OCI-LY1 (cell line): ENCODE data around the gene ESR1.

Experiments used
- H2AFZ ChIP-seq: fragments of 200-600 bp; sonication (generic), shearing (Covaris generic); 2 replicates; pipeline ENCODE4 v1.6.0; 2014; ENCODE audit warnings: antibody characterized with exemption, mild to moderate bottlenecking, low read length
- H3F3A ChIP-seq: fragments of 200-600 bp; sonication (generic), shearing (Covaris generic); 2 replicates; pipeline ENCODE4 v1.6.0; 2014; ENCODE audit warnings: mild to moderate bottlenecking, antibody characterized with exemption, low read length, moderate library complexity; ENCODE audit not compliant: insufficient read depth
- H3K27ac ChIP-seq: fragments of 200-600 bp; sonication (generic); 2 replicates; pipeline ENCODE4 v1.5.1; 2014; ENCODE audit warnings: low read length, mixed run types, mild to moderate bottlenecking, low read depth; ENCODE audit not compliant: poor library complexity, severe bottlenecking
- H3K27me3 ChIP-seq: fragments of 200-600 bp; sonication (generic); 2 replicates; pipeline ENCODE4 v1.6.0; 2014; ENCODE audit warnings: antibody characterized with exemption, mild to moderate bottlenecking, low read length, moderate library complexity; ENCODE audit not compliant: insufficient read depth
- H3K36me3 ChIP-seq: fragments of 200-600 bp; sonication (generic); 2 replicates; pipeline ENCODE4 v1.6.1; 2014; ENCODE audit warnings: mild to moderate bottlenecking, antibody characterized with exemption, low read length, moderate library complexity, mixed read lengths; ENCODE audit not compliant: insufficient read depth
- H3K4me1 ChIP-seq: fragments of 200-600 bp; sonication (generic); 2 replicates; pipeline ENCODE4 v1.5.1; 2014; ENCODE audit warnings: mild to moderate bottlenecking, low read length, moderate library complexity; ENCODE audit not compliant: insufficient read depth, severe bottlenecking
- H3K4me2 ChIP-seq: fragments of 200-600 bp; sonication (generic), shearing (Covaris generic); 2 replicates; pipeline ENCODE4 v1.6.1; 2014; ENCODE audit warnings: low read length
- H3K4me3 ChIP-seq: fragments of 200-600 bp; sonication (generic); 2 replicates; pipeline ENCODE4 v1.5.1; 2014; ENCODE audit warnings: low read length, low read depth, mild to moderate bottlenecking, mixed read lengths; ENCODE audit not compliant: poor library complexity, severe bottlenecking
- H3K79me2 ChIP-seq: fragments of 200-600 bp; shearing (Covaris generic); 2 replicates; pipeline ENCODE4 v1.6.1; 2016; ENCODE audit warnings: mixed run types, low read length, mixed read lengths; ENCODE audit not compliant: insufficient read depth
- H3K9ac ChIP-seq: fragments of 200-600 bp; sonication (generic), shearing (Covaris generic); 2 replicates; pipeline ENCODE4 v1.6.1; 2014; ENCODE audit warnings: mild to moderate bottlenecking, low read length, mixed read lengths
- H3K9me2 ChIP-seq: fragments of 200-600 bp; sonication (generic), shearing (Covaris generic); 2 replicates; pipeline ENCODE4 v1.6.1; 2014; ENCODE audit warnings: low read depth, mild to moderate bottlenecking, low read length, mixed read lengths
- H3K9me3 ChIP-seq: fragments of 200-600 bp; shearing (Covaris generic); 2 replicates; pipeline ENCODE4 v1.6.1; 2014; ENCODE audit warnings: low read length, mixed read lengths
- H4K20me1 ChIP-seq: fragments of 200-600 bp; sonication (generic), shearing (Covaris generic); 2 replicates; pipeline ENCODE4 v1.6.0; 2016; ENCODE audit warnings: mild to moderate bottlenecking, low read length; ENCODE audit not compliant: insufficient read depth
- EZH2 ChIP-seq: fragments of 200-600 bp; sonication (generic), shearing (Covaris generic); IDR thresholded peaks from 2 replicates; pipeline ENCODE4 v1.8.0; 2017; ENCODE audit warnings: borderline replicate concordance, mixed run types, mild to moderate bottlenecking, antibody characterized with exemption, low read length, moderate library complexity, mixed read lengths
- TF ChIP-seq, protein P1 (sequence below): fragments of 200-600 bp; sonication (generic), shearing (Covaris generic); IDR thresholded peaks from 2 replicates; pipeline ENCODE4 v1.5.1; 2017; ENCODE audit warnings: mild to moderate bottlenecking, antibody characterized with exemption, low read length, moderate library complexity, mixed read lengths

Gene ESR1

DNA sequence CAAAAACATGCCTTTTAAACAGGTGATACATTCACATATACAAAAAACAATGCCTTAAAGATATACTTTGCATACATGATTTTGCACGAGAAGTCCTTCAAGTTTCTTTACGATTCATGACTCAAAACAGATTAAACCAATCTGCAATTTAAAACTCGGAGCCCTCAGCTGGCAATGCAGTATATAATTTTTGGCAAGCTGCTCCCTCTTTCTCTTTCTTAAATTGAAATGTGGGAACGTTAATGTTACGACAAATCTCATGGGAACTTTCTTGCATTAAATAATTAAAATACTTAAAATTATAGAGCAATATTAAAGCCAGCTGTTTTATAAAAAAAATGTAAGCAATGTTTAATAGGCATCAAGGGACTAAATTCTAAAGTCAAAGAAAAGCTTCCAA lies 334.6 kb downstream of the ESR1 start:
- H3K9ac ChIP-seq: no peak overlapping the region
- no peaks in the 10 kb centered on the region for H3K9me3 ChIP-seq
- no peaks in the 10 kb centered on the region for H3K9me2 ChIP-seq
- no peaks in the 10 kb centered on the region for H4K20me1 ChIP-seq
- no peaks in the 10 kb centered on the region for H3F3A ChIP-seq
- H3K36me3 ChIP-seq: peaks cover 76% of the 10 kb centered on the region
- H2AFZ ChIP-seq: no peak overlapping the region
- no peaks in the 10 kb centered on the region for H3K79me2 ChIP-seq
- no peaks in the 10 kb centered on the region for H3K27me3 ChIP-seq
- no peak for TF ChIP-seq EZH2
- TF ChIP-seq, protein P1, sequence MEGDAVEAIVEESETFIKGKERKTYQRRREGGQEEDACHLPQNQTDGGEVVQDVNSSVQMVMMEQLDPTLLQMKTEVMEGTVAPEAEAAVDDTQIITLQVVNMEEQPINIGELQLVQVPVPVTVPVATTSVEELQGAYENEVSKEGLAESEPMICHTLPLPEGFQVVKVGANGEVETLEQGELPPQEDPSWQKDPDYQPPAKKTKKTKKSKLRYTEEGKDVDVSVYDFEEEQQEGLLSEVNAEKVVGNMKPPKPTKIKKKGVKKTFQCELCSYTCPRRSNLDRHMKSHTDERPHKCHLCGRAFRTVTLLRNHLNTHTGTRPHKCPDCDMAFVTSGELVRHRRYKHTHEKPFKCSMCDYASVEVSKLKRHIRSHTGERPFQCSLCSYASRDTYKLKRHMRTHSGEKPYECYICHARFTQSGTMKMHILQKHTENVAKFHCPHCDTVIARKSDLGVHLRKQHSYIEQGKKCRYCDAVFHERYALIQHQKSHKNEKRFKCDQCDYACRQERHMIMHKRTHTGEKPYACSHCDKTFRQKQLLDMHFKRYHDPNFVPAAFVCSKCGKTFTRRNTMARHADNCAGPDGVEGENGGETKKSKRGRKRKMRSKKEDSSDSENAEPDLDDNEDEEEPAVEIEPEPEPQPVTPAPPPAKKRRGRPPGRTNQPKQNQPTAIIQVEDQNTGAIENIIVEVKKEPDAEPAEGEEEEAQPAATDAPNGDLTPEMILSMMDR: no peak
- H3K4me2 ChIP-seq: no peak overlapping the region
- no peak overlapping the region for H3K4me3 ChIP-seq
- H3K27ac ChIP-seq: no peak overlapping the region
- H3K4me1 ChIP-seq: no peaks in the 10 kb centered on the region

- Histone ChIP-seq H3K9me3 (no peaks in the 10 kb centered on the region), H3K4me1 (no peaks in the 10 kb centered on the region), H3K27me3 (no peaks in the 10 kb centered on the region), H4K20me1 (no peaks in the 10 kb centered on the region), H3K36me3 (peaks cover 79% of the 10 kb centered on the region), H3K27ac (no peak overlapping the region), H3K4me2 (no peak overlapping the region), H3K9ac (no peak overlapping the region), H3K9me2 (no peaks in the 10 kb centered on the region), H3K79me2 (no peaks in the 10 kb centered on the region), H2AFZ (no peak overlapping the region), H3K4me3 (no peak overlapping the region), H3F3A (no peaks in the 10 kb centered on the region)
- TF ChIP-seq, protein P1: no peak
- TF ChIP-seq EZH2: no peak
These were observed 335.9 kb downstream of the ESR1 start for GRCh38 chr6:152143359-152143758.

GRCh38 chr6:152146385-152146784 lies 338.9 kb downstream of the ESR1 start:
- peaks cover 82% of the 10 kb centered on the region for H3K36me3 ChIP-seq
- no peak for TF ChIP-seq EZH2
- TF ChIP-seq, protein P1: no peak

More at GRCh38 chr6:152146385-152146784, 338.9 kb downstream of the ESR1 start:
- no peak overlapping the region for H3K27ac ChIP-seq
- no peak overlapping the region for H2AFZ ChIP-seq
- H4K20me1 ChIP-seq: no peaks in the 10 kb centered on the region
- no peaks in the 10 kb centered on the region for H3K9me3 ChIP-seq
- no peak overlapping the region for H3K4me3 ChIP-seq
- no peaks in the 10 kb centered on the region for H3K27me3 ChIP-seq
- no peak overlapping the region for H3K4me2 ChIP-seq
- H3K9me2 ChIP-seq: no peaks in the 10 kb centered on the region
- no peaks in the 10 kb centered on the region for H3K79me2 ChIP-seq
- H3K9ac ChIP-seq: no peak overlapping the region
- no peaks in the 10 kb centered on the region for H3F3A ChIP-seq
- no peaks in the 10 kb centered on the region for H3K4me1 ChIP-seq
